ENCODE data around the gene ARHGAP24. TPM values are rescaled to one million over a fixed set of nuclear protein-coding genes. Genes with fewer than 3 reads are reported as not detected.

The ARHGAP24 gene
- total and polyA plus RNA-seq, 9 donors: 6.6 to 16.7 (median 10.0) TPM

- 73 to 84% (median 73%) methylated on average over 4 of the region's 4 CpGs for WGBS, 3 donors
- Histone ChIP-seq H3K4me1 (ENCODE audit: insufficient read depth) (no peaks in the 10 kb centered on the region), H3K36me3 (no peaks in the 10 kb centered on the region), H3K9me3 (no peaks in the 10 kb centered on the region), H3K27me3 (no peaks in the 10 kb centered on the region), H3K4me3 (no peak overlapping the region), H3K27ac (no peak overlapping the region)
- TF ChIP-seq EP300 (IDR thresholded peaks at IDR 0.05): no peak
- no peak for TF ChIP-seq CTCF (IDR thresholded peaks at IDR 0.05)
- no peak for TF ChIP-seq POLR2A (IDR thresholded peaks at IDR 0.05)
- DNase-seq: no peak
- intact Hi-C loops (cut with DNase I): no loop called here
Measured at GRCh38 chr4:85577307-85577706, 102.4 kb downstream of the ARHGAP24 start.

GRCh38 chr4:85579942-85580341 is 105.0 kb downstream of the ARHGAP24 start:
- no peak for DNase-seq
- WGBS, 3 donors: 96 to 100% (median 97%) methylated on average over 2 of the region's 2 CpGs
- Histone ChIP-seq H3K27me3 (no peaks in the 10 kb centered on the region), H3K4me1 (ENCODE audit: insufficient read depth) (no peaks in the 10 kb centered on the region), H3K36me3 (no peaks in the 10 kb centered on the region), H3K9me3 (no peaks in the 10 kb centered on the region), H3K4me3 (no peak overlapping the region), H3K27ac (no peak overlapping the region)
- intact Hi-C loops (cut with DNase I): no loop called here
- TF ChIP-seq POLR2A (IDR thresholded peaks at IDR 0.05) (no peak), EP300 (IDR thresholded peaks at IDR 0.05) (no peak), CTCF (IDR thresholded peaks at IDR 0.05) (no peak)

GRCh38 chr4:85580489-85580888 is 105.5 kb downstream of the ARHGAP24 start:
- no peak for TF ChIP-seq CTCF (IDR thresholded peaks at IDR 0.05)
- TF ChIP-seq POLR2A (IDR thresholded peaks at IDR 0.05): no peak
- no peak for TF ChIP-seq EP300 (IDR thresholded peaks at IDR 0.05)
- Histone ChIP-seq H3K4me1 (ENCODE audit: insufficient read depth) (no peaks in the 10 kb centered on the region), H3K4me3 (no peak overlapping the region), H3K9me3 (no peaks in the 10 kb centered on the region), H3K27me3 (no peaks in the 10 kb centered on the region), H3K36me3 (no peaks in the 10 kb centered on the region), H3K27ac (no peak overlapping the region)
- intact Hi-C loops (cut with DNase I): no loop called here
- DNase-seq: no peak
- 91 to 95% (median 93%) methylated on average over 5 of the region's 5 CpGs for WGBS, 3 donors

GRCh38 chr4:85587952-85588351 is 113.0 kb downstream of the ARHGAP24 start:
- no peaks in the 10 kb centered on the region for H3K36me3 ChIP-seq
- no peak overlapping the region for H3K4me3 ChIP-seq
- no peak overlapping the region for H3K27ac ChIP-seq
- intact Hi-C loops (cut with DNase I): no loop called here
- H3K27me3 ChIP-seq: no peaks in the 10 kb centered on the region
- DNase-seq: no peak
- TF ChIP-seq POLR2A (IDR thresholded peaks at IDR 0.05): no peak
- TF ChIP-seq EP300 (IDR thresholded peaks at IDR 0.05): no peak
- TF ChIP-seq CTCF (IDR thresholded peaks at IDR 0.05): no peak
- no peaks in the 10 kb centered on the region for H3K9me3 ChIP-seq
- no peaks in the 10 kb centered on the region for H3K4me1 ChIP-seq (ENCODE audit: insufficient read depth)
- 37 to 60% (median 57%) methylated on average over 1 of the region's 1 CpG for WGBS, 3 donors

All from ovary (tissue), 9 donors.